Measurements from ENCODE around the gene PLEKHA7.
"Not testable (repeated sequence)": the region's sequence is repeated elsewhere in the genome, so short reads cannot be mapped to it uniquely, and the experiment has no call there.

The PLEKHA7 gene

DNA sequence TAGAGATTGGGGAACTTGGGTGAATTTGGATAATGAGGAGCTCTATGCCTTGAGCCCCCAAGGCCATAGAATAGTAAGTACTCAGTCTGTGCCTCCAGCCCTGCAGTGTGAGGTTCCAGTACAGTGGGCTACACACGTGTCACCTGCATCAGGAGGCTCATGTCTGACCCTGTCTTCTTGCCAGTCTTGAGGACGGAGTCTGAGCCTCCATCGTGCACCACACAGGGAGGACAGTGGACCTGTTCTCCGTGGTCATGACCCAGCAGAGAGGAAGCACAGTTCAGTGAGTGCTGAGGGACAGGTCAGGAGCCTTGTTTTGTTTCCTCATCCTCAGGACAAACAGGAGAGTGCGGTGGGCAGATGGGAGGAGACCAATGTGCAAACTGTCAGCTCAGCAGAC is 32.5 kb upstream of the PLEKHA7 start:
- H3K4me3 ChIP-seq (IDR thresholded peaks at IDR 0.05; ENCODE audit: insufficient read depth, low read depth, low read length), result no peak overlapping the region
- H3K27ac ChIP-seq, result no peak overlapping the region
- TF ChIP-seq, protein P1, sequence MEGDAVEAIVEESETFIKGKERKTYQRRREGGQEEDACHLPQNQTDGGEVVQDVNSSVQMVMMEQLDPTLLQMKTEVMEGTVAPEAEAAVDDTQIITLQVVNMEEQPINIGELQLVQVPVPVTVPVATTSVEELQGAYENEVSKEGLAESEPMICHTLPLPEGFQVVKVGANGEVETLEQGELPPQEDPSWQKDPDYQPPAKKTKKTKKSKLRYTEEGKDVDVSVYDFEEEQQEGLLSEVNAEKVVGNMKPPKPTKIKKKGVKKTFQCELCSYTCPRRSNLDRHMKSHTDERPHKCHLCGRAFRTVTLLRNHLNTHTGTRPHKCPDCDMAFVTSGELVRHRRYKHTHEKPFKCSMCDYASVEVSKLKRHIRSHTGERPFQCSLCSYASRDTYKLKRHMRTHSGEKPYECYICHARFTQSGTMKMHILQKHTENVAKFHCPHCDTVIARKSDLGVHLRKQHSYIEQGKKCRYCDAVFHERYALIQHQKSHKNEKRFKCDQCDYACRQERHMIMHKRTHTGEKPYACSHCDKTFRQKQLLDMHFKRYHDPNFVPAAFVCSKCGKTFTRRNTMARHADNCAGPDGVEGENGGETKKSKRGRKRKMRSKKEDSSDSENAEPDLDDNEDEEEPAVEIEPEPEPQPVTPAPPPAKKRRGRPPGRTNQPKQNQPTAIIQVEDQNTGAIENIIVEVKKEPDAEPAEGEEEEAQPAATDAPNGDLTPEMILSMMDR (conservative IDR thresholded peaks at IDR 0.05; ENCODE audit: low read depth, low read length), result no peak
- no peaks in the 10 kb centered on the region for H3K36me3 ChIP-seq (ENCODE audit: insufficient read depth)
- no peak overlapping the region for H3K4me2 ChIP-seq
- no peaks in the 10 kb centered on the region for H3K4me1 ChIP-seq (ENCODE audit: low read depth, poor library complexity, severe bottlenecking)
- no peak overlapping the region for H2AFZ ChIP-seq (ENCODE audit: low read depth)
- H3K79me2 ChIP-seq (ENCODE audit: insufficient read depth, low read depth), result no peaks in the 10 kb centered on the region
- H4K20me1 ChIP-seq (ENCODE audit: insufficient read depth), result no peaks in the 10 kb centered on the region
- H3K9ac ChIP-seq, result no peak overlapping the region
- no peaks in the 10 kb centered on the region for H3K27me3 ChIP-seq (ENCODE audit: insufficient read depth, low read depth)

DNA sequence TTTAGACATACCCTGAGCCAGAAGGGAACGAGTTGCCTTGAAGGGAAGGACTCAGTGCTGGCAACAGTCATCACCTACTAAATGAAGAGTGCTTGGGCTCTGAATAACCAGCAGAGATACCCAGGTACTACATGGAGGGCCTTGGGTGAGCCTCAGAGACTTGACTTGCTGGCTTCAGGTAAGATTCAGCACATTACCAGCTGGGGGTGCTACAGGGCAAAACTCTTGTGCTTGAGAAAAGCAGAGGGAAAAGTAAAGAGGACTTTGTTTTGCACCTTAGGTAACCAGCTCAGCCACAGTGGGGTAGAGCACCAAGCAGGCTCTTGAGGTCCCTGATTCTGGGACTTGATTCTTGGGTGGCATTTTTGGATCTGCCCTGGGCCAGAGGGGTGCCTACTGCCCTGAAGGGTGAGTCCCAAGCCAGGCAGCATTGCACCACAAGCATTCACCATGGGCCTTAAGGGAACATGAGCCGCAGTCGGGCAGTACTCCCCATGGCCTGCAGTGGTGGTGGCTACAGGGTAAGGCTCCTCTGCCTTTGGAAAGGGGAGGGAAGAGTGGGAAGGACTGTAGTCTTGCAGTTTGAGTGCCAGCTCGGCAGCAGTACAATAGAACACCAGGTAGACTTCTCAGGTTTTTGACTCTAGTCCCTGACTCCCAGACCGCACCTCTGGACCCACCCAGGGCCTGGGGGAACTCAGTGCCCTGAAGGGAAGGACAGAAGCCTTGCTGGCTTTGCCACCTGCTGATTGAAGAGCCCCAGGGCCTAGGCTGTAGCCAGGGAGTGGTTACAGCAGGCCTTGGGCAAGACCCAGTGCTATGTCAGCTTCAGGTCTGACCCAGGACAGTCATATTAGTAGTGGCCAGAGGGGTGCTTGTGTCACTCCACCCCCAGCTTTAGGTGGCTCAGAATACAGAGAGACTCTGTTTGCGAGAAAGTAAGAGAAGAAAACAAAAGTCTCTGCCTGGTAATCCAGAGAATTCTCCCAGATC is 22.7 kb upstream of the PLEKHA7 start:
- TF ChIP-seq, protein P1 (conservative IDR thresholded peaks at IDR 0.05; ENCODE audit: low read depth, low read length), result no peak
- Histone ChIP-seq H3K4me3 (IDR thresholded peaks at IDR 0.05; ENCODE audit: insufficient read depth, low read depth, low read length) (no peak overlapping the region), H3K79me2 (ENCODE audit: insufficient read depth, low read depth) (no peaks in the 10 kb centered on the region), H3K4me2 (no peak overlapping the region), H4K20me1 (ENCODE audit: insufficient read depth) (no peaks in the 10 kb centered on the region), H3K27me3 (ENCODE audit: insufficient read depth, low read depth) (no peaks in the 10 kb centered on the region), H3K4me1 (ENCODE audit: low read depth, poor library complexity, severe bottlenecking) (no peaks in the 10 kb centered on the region), H3K36me3 (ENCODE audit: insufficient read depth) (no peaks in the 10 kb centered on the region), H2AFZ (ENCODE audit: low read depth) (no peak overlapping the region), H3K9ac (no peak overlapping the region), H3K27ac (no peak overlapping the region)

DNA sequence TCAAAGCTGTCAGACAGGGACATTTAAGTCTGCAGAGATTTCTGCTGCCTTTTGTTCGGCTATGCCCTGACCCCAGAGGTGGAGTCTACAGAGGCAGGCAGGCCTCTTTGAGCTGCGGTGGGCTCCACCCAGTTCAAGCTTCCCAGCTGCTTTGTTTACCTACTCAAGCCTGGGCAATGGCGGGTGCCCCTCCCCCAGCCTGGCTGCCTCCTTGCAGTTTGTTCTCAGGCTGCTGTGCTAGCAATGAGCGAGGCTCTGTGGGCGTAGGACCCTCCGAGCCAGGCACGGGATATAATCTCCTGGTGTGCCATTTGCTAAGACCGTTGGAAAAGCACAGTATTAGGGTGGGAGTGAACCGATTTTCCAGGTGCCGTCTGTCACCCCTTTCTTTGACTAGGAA is 19.8 kb upstream of the PLEKHA7 start:
- not testable (repeated sequence) for H3K27ac ChIP-seq; H3K4me1 ChIP-seq (ENCODE audit: low read depth, poor library complexity, severe bottlenecking); H3K36me3 ChIP-seq (ENCODE audit: insufficient read depth); H4K20me1 ChIP-seq (ENCODE audit: insufficient read depth); H3K79me2 ChIP-seq (ENCODE audit: insufficient read depth, low read depth); H3K4me2 ChIP-seq; H2AFZ ChIP-seq (ENCODE audit: low read depth); H3K4me3 ChIP-seq (IDR thresholded peaks at IDR 0.05; ENCODE audit: insufficient read depth, low read depth, low read length); H3K9ac ChIP-seq; H3K27me3 ChIP-seq (ENCODE audit: insufficient read depth, low read depth)

DNA sequence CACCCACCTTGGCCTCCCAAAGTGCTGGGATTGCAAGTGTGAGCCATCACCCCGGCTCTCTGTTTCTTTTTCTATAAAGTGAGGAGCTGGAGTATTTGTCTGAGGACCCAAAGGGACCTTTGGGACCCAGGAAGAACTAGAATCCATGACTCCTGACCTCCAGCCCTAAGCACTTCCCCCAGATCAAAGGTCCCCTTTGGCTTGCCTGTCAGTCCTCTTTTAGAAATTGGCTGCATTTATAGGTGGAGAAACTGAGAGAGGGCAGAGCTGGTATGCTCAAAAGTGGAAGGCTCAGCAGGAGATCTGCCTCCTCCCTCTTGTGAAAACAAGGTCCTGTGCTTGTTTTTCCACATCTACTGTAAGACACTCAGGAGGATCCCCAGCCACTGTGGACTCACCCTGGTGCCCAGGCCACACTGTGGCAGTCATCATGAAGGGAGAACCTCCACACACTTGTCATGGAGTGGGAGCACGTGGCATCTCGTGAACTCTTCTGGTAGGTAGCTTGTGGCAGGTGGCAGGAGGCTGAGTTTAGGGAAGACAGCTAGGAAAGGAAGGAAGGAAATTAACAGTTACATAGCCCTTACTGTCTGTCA is 12.4 kb upstream of the PLEKHA7 start:
- no peaks in the 10 kb centered on the region for H3K27me3 ChIP-seq (ENCODE audit: insufficient read depth, low read depth)
- no peak overlapping the region for H3K4me2 ChIP-seq
- H3K79me2 ChIP-seq (ENCODE audit: insufficient read depth, low read depth), result no peaks in the 10 kb centered on the region
- no peaks in the 10 kb centered on the region for H3K36me3 ChIP-seq (ENCODE audit: insufficient read depth)
- no peak overlapping the region for H3K27ac ChIP-seq
- H2AFZ ChIP-seq (ENCODE audit: low read depth), result no peak overlapping the region
- H3K4me3 ChIP-seq (IDR thresholded peaks at IDR 0.05; ENCODE audit: insufficient read depth, low read depth, low read length), result no peak overlapping the region
- H3K9ac ChIP-seq, result no peak overlapping the region
- peaks cover 4% of the 10 kb centered on the region for H3K4me1 ChIP-seq (ENCODE audit: low read depth, poor library complexity, severe bottlenecking)
- TF ChIP-seq, protein P1 (conservative IDR thresholded peaks at IDR 0.05; ENCODE audit: low read depth, low read length), result no peak
- no peaks in the 10 kb centered on the region for H4K20me1 ChIP-seq (ENCODE audit: insufficient read depth)

DNA sequence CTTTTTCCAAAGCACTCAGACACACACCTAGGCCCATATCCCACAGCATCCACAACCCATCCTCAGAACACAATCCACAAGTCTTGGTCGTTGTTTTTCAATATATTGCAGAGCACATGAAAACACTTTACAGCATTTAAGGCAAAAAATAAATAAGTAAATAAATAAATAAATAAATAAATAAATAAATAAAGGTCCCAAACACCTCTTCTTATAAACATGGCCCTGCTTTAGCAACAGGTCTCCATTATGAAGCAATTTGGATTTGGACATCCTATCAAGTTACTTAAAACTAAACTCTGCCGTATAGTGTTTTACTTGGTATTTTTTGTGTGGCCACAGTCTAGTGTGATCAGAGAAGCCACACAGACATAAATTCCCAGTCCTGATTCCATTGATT is 10.7 kb upstream of the PLEKHA7 start:
- TF ChIP-seq, protein P1 (conservative IDR thresholded peaks at IDR 0.05; ENCODE audit: low read depth, low read length), result no peak
- Histone ChIP-seq H4K20me1 (ENCODE audit: insufficient read depth) (no peaks in the 10 kb centered on the region), H2AFZ (ENCODE audit: low read depth) (no peak overlapping the region), H3K4me1 (ENCODE audit: low read depth, poor library complexity, severe bottlenecking) (peaks cover 4% of the 10 kb centered on the region), H3K27me3 (ENCODE audit: insufficient read depth, low read depth) (no peaks in the 10 kb centered on the region), H3K79me2 (ENCODE audit: insufficient read depth, low read depth) (no peaks in the 10 kb centered on the region), H3K4me2 (no peak overlapping the region), H3K4me3 (IDR thresholded peaks at IDR 0.05; ENCODE audit: insufficient read depth, low read depth, low read length) (no peak overlapping the region), H3K9ac (no peak overlapping the region), H3K27ac (no peak overlapping the region), H3K36me3 (ENCODE audit: insufficient read depth) (no peaks in the 10 kb centered on the region)
